HepG2 (cell line): ENCODE data around the gene SCP2D1. TPM values are rescaled to one million over a fixed set of nuclear protein-coding genes. Genes with fewer than 3 reads are reported as not detected.

ENCODE experiments used
- ATAC-seq: fragments of 200-7000 bp; cut with Tn5 transposase; 3 replicates; pipeline ENCODE4 v1.9.1; 2020; ENCODE audit warnings: mild to moderate bottlenecking, moderate library complexity
- BruUV-seq: library from RNA; stranded (reverse); fragments of 400-500 nt; replicated peaks from 2 replicates; lab custom pipeline; 2021; lab: Mats Ljungman, UMichigan
- CTCF ChIA-PET: fragments of 300-600 bp; formaldehyde crosslinking; extraction: SDS; loops from one replicate; lab custom pipeline; 2021; ENCODE audit warnings: low total read pairs, inconsistent platforms, low intra/inter-chr PET ratio; lab: Yijun Ruan, JAX
- POLR2A ChIA-PET: fragments of 350-600 bp; sonication (Branson Sonifier 250); formaldehyde crosslinking; loops from one replicate; lab custom pipeline; 2020; ENCODE audit warnings: antibody characterized with exemption, inconsistent platforms; lab: Yijun Ruan, JAX
- DNase-seq: peaks from one replicate; pipeline ENCODE4 v3.0.0-alpha.2; 2015; ENCODE audit warnings: low spot score
- FAIRE-seq: peaks from 3 replicates; lab custom pipeline; 2011; peaks lifted over from hg19 to GRCh38; lab: Jason Lieb, UNC
- H2AFZ ChIP-seq: one replicate; pipeline ENCODE4 v1.6.1; 2011; ENCODE audit warnings: low read length, inconsistent platforms
- H3K27ac ChIP-seq: fragments of 300-600 bp; 3 replicates; pipeline ENCODE4 v1.8.0; 2011; ENCODE audit warnings: mixed run types, mild to moderate bottlenecking, mixed read lengths, low read length, inconsistent platforms; ENCODE audit not compliant: insufficient read depth; ENCODE audit errors: extremely low read length
- H3K27me3 ChIP-seq, 2 experiments: fragments of 200-600 bp in 1 of 2; 2 replicates in 1 of 2; 3 replicates in 1 of 2; pipeline versions ENCODE4 v1.6.0 to v1.8.0; 2011; ENCODE audit warnings: low read length in 2 of 2, mild to moderate bottlenecking in 2 of 2, moderate library complexity in 2 of 2, inconsistent platforms in 1 of 2; ENCODE audit not compliant: insufficient read depth in 2 of 2, control insufficient read depth in 1 of 2
- H3K36me3 ChIP-seq, 2 experiments: fragments of 200-600 bp in 1 of 2; replicated peaks in 1 of 2; 2 replicates in 1 of 2; 3 replicates in 1 of 2; pipeline versions ENCODE4 v1.5.1 to v1.8.0; 2011; ENCODE audit warnings: low read length in 2 of 2, inconsistent platforms in 1 of 2; ENCODE audit not compliant: insufficient read depth in 2 of 2, control insufficient read depth in 1 of 2
- H3K4me1 ChIP-seq: 2 replicates; pipeline ENCODE4 v1.5.1; 2012; ENCODE audit warnings: low read length, inconsistent platforms; ENCODE audit not compliant: insufficient read depth
- H3K4me2 ChIP-seq: 2 replicates; pipeline ENCODE4 v1.6.0; 2011; ENCODE audit warnings: low read depth, low read length, inconsistent platforms
- H3K4me3 ChIP-seq, 3 experiments: fragments of 200-600 bp in 1 of 3; sonication (generic), shearing (Covaris generic) in 1 of 3; replicated peaks in 1 of 3; 2 replicates each; pipeline ENCODE4 v1.5.1; 2011 to 2016; ENCODE audit warnings: low read length in 3 of 3, inconsistent platforms in 2 of 3, low read depth in 2 of 3, mild to moderate bottlenecking in 2 of 3, control low read depth in 1 of 3, mixed read lengths in 1 of 3; ENCODE audit not compliant: insufficient read depth in 1 of 3
- H3K79me2 ChIP-seq: one replicate; pipeline ENCODE4 v1.6.1; 2011; ENCODE audit warnings: low read length, inconsistent platforms; ENCODE audit not compliant: insufficient read depth
- H3K9ac ChIP-seq: 2 replicates; pipeline ENCODE4 v1.6.0; 2011; ENCODE audit warnings: mild to moderate bottlenecking, low read depth, low read length, inconsistent platforms; ENCODE audit not compliant: insufficient read depth
- H3K9me3 ChIP-seq: 2 replicates; pipeline ENCODE4 v1.5.1; 2012; ENCODE audit warnings: mild to moderate bottlenecking, low read length
- H4K20me1 ChIP-seq: 2 replicates; pipeline ENCODE4 v1.6.0; 2011; ENCODE audit warnings: inconsistent platforms, mild to moderate bottlenecking, low read length, moderate library complexity; ENCODE audit not compliant: insufficient read depth
- ARNTL ChIP-seq: sonication (generic); formaldehyde crosslinking; IDR thresholded peaks from 2 replicates; pipeline ENCODE4 v1.4.0; 2020; ENCODE audit warnings: mild to moderate bottlenecking, missing genetic modification reagents
- ATF7-NPFF ChIP-seq: sonication (generic); formaldehyde crosslinking; IDR thresholded peaks from 2 replicates; pipeline ENCODE4 v1.8.1; 2023; ENCODE audit warnings: mild to moderate bottlenecking, low read depth, missing genetic modification reagents, moderate library complexity
- DR1 ChIP-seq: sonication (generic); formaldehyde crosslinking; IDR thresholded peaks from 2 replicates; pipeline ENCODE4 v1.8.0; 2021; ENCODE audit warnings: mild to moderate bottlenecking, missing genetic modification reagents, inconsistent platforms
- HIC2 ChIP-seq: sonication (generic); formaldehyde crosslinking; IDR thresholded peaks from 2 replicates; pipeline ENCODE4 v1.9.0; 2022; ENCODE audit warnings: low read depth, missing genetic modification reagents
- NAIF1 ChIP-seq: sonication (generic); formaldehyde crosslinking; IDR thresholded peaks from 2 replicates; pipeline ENCODE4 v1.5.0; 2020; ENCODE audit warnings: mild to moderate bottlenecking, missing genetic modification reagents, borderline replicate concordance
- NFYC ChIP-seq: IDR thresholded peaks from 2 replicates; pipeline ENCODE4 v1.6.1; 2016; ENCODE audit warnings: missing genetic modification reagents, missing compliant biosample characterization
- PITX1 ChIP-seq: sonication (generic); formaldehyde crosslinking; IDR thresholded peaks from 2 replicates; pipeline ENCODE4 v1.5.1; 2020; ENCODE audit warnings: mild to moderate bottlenecking, missing genetic modification reagents
- THAP11 ChIP-seq: IDR thresholded peaks from 2 replicates; pipeline ENCODE4 v1.6.1; 2016; ENCODE audit warnings: missing biosample characterization, missing genetic modification reagents
- ZFP36 ChIP-seq: fragments of 150-350 bp; IDR thresholded peaks from 2 replicates; pipeline ENCODE4 v1.6.1; 2018; ENCODE audit warnings: borderline replicate concordance, low read length, low read depth; ENCODE audit not compliant: partially characterized antibody
- ZNF207 ChIP-seq: fragments of 450-650 bp; IDR thresholded peaks from 2 replicates; pipeline ENCODE4 v1.6.1; 2016; ENCODE audit warnings: antibody characterized with exemption, borderline replicate concordance
- ZNF607 ChIP-seq: sonication (generic); formaldehyde crosslinking; IDR thresholded peaks from 2 replicates; pipeline ENCODE4 v1.5.1; 2020; ENCODE audit warnings: missing genetic modification reagents, mild to moderate bottlenecking, borderline replicate concordance
- ZNF710 ChIP-seq: sonication (generic); formaldehyde crosslinking; IDR thresholded peaks from 2 replicates; pipeline ENCODE4 v1.5.0; 2020; ENCODE audit warnings: mild to moderate bottlenecking, missing genetic modification reagents, borderline replicate concordance
- ZNF724P ChIP-seq: sonication (generic); formaldehyde crosslinking; IDR thresholded peaks from 2 replicates; pipeline ENCODE4 v1.8.0; 2022; ENCODE audit warnings: missing genetic modification reagents, borderline replicate concordance
- ZNF761 ChIP-seq: sonication (generic); formaldehyde crosslinking; conservative IDR thresholded peaks from 2 replicates; pipeline ENCODE4 v1.4.0; 2020; ENCODE audit warnings: mild to moderate bottlenecking, missing genetic modification reagents
- WGBS: methylation state at CpG from one replicate; pipeline ENCODE4 v1.1.6; 2017; ENCODE audit warnings: low lambda C conversion rate; 5-methylcytosine and 5-hydroxymethylcytosine counted together
- in situ Hi-C: cut with HindIII; loops from 2 replicates; pipeline ENCODE4 v1.10.0; 2017; ENCODE audit warnings: low pct_unique_long_range_greater_than_20kb; ENCODE audit not compliant: extremely low pct_ligation_motif_present
- intact Hi-C: fragments of 100-400 bp; cut with micrococcal nuclease; formaldehyde crosslinking; loops from one replicate; pipeline ENCODE4 v1.10.0; 2022; ENCODE audit not compliant: unreplicated experiment
- polyA plus RNA-seq, 8 experiments: library from polyadenylated mRNA; depleted of rRNA in 3 of 8; stranded (reverse) in 7 of 8; unstranded in 1 of 8; fragments of >200 nt; fragmentation: Illumina TruSeq in 4 of 8; extraction: Trizol in 4 of 8; gene quantifications; 2 replicates each; pipeline versions ENCODE4 v1.2.1 to v1.2.3, GENCODE V29; 2011 to 2016; ENCODE audit warnings: low read depth in 4 of 8, missing spikeins in 1 of 8, mixed read lengths in 1 of 8; ENCODE audit not compliant: insufficient read depth in 1 of 8
- total RNA-seq, 5 experiments: library from RNA; depleted of rRNA; stranded (reverse); fragments of >200 nt; fragmentation: Illumina TruSeq; extraction: Trizol; gene quantifications; 2 replicates each; pipeline ENCODE4 v1.2.3, GENCODE V29; 2016; ENCODE audit warnings: low read depth in 1 of 5
- TF ChIP-seq, protein P1 (sequence below): sonication (generic); formaldehyde crosslinking; IDR thresholded peaks from 2 replicates; pipeline ENCODE4 v1.4.0; 2020; ENCODE audit warnings: low read depth, mild to moderate bottlenecking, missing genetic modification reagents
- TF ChIP-seq, protein P2 (sequence below): sonication (generic); formaldehyde crosslinking; IDR thresholded peaks from 2 replicates; pipeline ENCODE4 v1.5.0; 2020; ENCODE audit warnings: missing genetic modification reagents, mild to moderate bottlenecking, borderline replicate concordance

SCP2D1 gene
- total and polyA plus RNA-seq, 2 of the 13 experiments (the other 11 are each of a cell fraction or from before 2014, with no cell fraction given): not detected

DNA sequence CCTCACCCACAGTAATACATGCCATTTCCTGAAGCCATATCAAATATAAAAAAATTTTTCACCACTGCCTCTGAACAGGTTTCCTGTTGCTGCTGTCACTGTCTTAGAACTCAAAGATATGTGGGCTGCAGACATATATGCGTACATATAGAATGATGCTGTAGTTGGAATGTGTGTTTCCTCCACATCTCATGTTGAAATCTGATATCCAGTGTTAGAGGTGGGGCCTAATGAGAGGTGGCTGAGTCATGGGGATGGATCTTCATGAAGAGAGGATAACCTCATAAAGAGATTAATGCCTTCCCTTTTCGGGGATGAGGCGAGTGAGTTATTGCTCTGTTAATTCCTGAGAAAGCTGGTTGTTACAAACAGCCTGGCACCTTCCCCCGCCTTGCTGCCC, 7.7 kb upstream of the SCP2D1 start:
- in situ Hi-C loops: no loop called here
- no peaks in the 10 kb centered on the region for H3K36me3 ChIP-seq
- H3K4me1 ChIP-seq: no peaks in the 10 kb centered on the region
- H3K4me3 ChIP-seq: no peak overlapping the region
- FAIRE-seq (no peak), DNase-seq (no peak), ATAC-seq (no peak)
- WGBS: 5% methylated on average over 4 of the region's 4 CpGs
- POLR2A ChIA-PET: no interaction called here
- H3K27me3 ChIP-seq: no peaks in the 10 kb centered on the region
- no peak overlapping the region for H3K27ac ChIP-seq
- no peak overlapping the region for H2AFZ ChIP-seq
- no TSS peak for BruUV-seq
- intact Hi-C loops: no loop called here
- no peaks in the 10 kb centered on the region for H4K20me1 ChIP-seq
- no peaks in the 10 kb centered on the region for H3K79me2 ChIP-seq
- H3K4me2 ChIP-seq: no peak overlapping the region
- no peak overlapping the region for H3K9ac ChIP-seq
- TF ChIP-seq THAP11 (CRISPR knock-in tag): no peak
- no peak for TF ChIP-seq NFYC (CRISPR knock-in tag)
- TF ChIP-seq ATF7-NPFF (CRISPR knock-in tag): no peak
- TF ChIP-seq ZNF761 (CRISPR knock-in tag): no peak
- TF ChIP-seq, protein P1, sequence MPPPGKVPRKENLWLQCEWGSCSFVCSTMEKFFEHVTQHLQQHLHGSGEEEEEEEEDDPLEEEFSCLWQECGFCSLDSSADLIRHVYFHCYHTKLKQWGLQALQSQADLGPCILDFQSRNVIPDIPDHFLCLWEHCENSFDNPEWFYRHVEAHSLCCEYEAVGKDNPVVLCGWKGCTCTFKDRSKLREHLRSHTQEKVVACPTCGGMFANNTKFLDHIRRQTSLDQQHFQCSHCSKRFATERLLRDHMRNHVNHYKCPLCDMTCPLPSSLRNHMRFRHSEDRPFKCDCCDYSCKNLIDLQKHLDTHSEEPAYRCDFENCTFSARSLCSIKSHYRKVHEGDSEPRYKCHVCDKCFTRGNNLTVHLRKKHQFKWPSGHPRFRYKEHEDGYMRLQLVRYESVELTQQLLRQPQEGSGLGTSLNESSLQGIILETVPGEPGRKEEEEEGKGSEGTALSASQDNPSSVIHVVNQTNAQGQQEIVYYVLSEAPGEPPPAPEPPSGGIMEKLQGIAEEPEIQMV (CRISPR knock-in tag): no peak
- no peak for TF ChIP-seq HIC2 (CRISPR knock-in tag)
- TF ChIP-seq DR1: no peak
- no peak for TF ChIP-seq ZNF207
- TF ChIP-seq ARNTL (CRISPR knock-in tag): no peak
- no peak for TF ChIP-seq ZNF607 (CRISPR knock-in tag)
- no peak for TF ChIP-seq ZFP36
- TF ChIP-seq NAIF1: no peak
- no peak for TF ChIP-seq ZNF710
- TF ChIP-seq PITX1 (CRISPR knock-in tag): no peak
- no peak for TF ChIP-seq ZNF724P
- TF ChIP-seq, protein P2, sequence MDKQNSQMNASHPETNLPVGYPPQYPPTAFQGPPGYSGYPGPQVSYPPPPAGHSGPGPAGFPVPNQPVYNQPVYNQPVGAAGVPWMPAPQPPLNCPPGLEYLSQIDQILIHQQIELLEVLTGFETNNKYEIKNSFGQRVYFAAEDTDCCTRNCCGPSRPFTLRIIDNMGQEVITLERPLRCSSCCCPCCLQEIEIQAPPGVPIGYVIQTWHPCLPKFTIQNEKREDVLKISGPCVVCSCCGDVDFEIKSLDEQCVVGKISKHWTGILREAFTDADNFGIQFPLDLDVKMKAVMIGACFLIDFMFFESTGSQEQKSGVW (CRISPR knock-in tag): no peak
- CTCF ChIA-PET: no interaction called here
- no peaks in the 10 kb centered on the region for H3K9me3 ChIP-seq
